GM06990 (cell line): ENCODE measurements around the gene HOXC11.

ENCODE experiments used
- DNase-seq: peaks from one replicate; pipeline ENCODE4 v3.0.0-alpha.2; 2011; ENCODE audit not compliant: insufficient read length; ENCODE audit errors: extremely low read depth
- H3K27me3 ChIP-seq: replicated peaks from 2 replicates; pipeline ENCODE4 v1.6.0; 2011; ENCODE audit warnings: low read length; ENCODE audit not compliant: control insufficient read depth, insufficient read depth
- H3K36me3 ChIP-seq: 2 replicates; pipeline ENCODE4 v1.5.1; 2011; ENCODE audit warnings: low read length; ENCODE audit not compliant: control insufficient read depth, insufficient read depth
- H3K4me3 ChIP-seq: replicated peaks from 2 replicates; pipeline ENCODE4 v1.5.1; 2011; ENCODE audit warnings: low read depth, mild to moderate bottlenecking, control low read depth, low read length
- TF ChIP-seq, protein P1 (sequence below): IDR thresholded peaks from 2 replicates; pipeline ENCODE4 v1.5.1; 2011; ENCODE audit warnings: low read length, control low read depth, mild to moderate bottlenecking, inconsistent platforms; ENCODE audit not compliant: insufficient read depth, poor library complexity, severe bottlenecking

Gene HOXC11

GRCh38 chr12:54004841-54005530 is 32.1 kb downstream of the HOXC11 start:
- Histone ChIP-seq H3K27me3 (peaks cover 1% of the 10 kb centered on the region; the same call in 1 of the 2 replicates), H3K4me3 (no peak overlapping the region), H3K36me3 (no peaks in the 10 kb centered on the region)
- no peak for DNase-seq
- TF ChIP-seq, protein P1, sequence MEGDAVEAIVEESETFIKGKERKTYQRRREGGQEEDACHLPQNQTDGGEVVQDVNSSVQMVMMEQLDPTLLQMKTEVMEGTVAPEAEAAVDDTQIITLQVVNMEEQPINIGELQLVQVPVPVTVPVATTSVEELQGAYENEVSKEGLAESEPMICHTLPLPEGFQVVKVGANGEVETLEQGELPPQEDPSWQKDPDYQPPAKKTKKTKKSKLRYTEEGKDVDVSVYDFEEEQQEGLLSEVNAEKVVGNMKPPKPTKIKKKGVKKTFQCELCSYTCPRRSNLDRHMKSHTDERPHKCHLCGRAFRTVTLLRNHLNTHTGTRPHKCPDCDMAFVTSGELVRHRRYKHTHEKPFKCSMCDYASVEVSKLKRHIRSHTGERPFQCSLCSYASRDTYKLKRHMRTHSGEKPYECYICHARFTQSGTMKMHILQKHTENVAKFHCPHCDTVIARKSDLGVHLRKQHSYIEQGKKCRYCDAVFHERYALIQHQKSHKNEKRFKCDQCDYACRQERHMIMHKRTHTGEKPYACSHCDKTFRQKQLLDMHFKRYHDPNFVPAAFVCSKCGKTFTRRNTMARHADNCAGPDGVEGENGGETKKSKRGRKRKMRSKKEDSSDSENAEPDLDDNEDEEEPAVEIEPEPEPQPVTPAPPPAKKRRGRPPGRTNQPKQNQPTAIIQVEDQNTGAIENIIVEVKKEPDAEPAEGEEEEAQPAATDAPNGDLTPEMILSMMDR: no peak

DNA sequence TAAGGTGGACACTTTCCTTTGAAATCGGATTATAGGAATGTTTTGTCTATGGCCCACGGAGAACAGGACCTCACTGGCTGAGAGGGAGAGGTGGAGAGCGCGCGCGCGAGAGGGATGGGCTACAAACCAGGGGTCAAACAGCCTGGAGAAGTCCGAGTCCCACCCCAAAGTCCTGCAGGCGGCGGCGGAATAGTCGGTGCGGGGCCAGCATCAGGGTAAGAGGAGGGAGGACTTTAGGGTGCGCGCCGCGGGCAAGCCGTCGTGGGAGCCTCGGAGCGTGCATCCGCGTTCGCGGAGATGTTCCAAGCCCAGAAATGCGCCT is 32.6 kb downstream of the HOXC11 start:
- Histone ChIP-seq H3K36me3 (no peaks in the 10 kb centered on the region), H3K27me3 (peaks cover 1% of the 10 kb centered on the region; the same call in 1 of the 2 replicates), H3K4me3 (no peak overlapping the region)
- no peak for DNase-seq
- TF ChIP-seq, protein P1: no peak

DNA sequence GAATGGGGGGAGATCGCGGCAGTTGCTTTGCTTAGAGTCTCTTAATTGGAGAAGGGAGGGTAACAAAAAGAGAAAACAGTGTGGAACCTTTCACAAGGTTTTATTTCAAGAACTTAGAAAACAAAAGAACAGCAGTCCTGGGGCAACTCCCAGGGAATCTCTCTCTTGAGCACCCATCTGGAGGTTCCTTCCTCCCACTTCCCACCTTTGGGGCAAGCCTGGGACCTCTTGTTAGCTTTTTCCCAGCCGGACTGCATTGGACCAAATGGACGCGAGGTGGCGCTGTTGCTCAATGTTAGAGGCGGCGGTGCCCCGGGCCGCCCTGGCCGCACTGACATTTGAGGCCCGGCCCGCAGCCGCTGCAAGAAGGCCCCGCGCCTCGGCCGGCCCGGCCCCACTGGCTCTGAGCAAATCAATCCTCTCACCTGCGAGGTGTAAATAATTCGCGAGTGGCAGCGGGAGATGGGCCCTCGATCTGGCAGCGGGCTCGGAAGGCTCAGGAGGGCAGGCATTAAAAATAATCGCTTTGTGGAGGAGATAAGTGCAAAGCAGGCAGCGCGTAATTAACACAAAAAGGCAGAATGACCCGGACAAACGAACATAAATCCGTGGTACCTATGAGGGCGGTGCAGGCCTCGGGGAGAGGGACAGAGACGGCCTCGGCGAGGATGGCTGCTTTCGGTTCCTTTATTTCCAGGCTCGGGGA is 33.1 kb downstream of the HOXC11 start:
- peak overlapping the region; percentile 45 for H3K4me3 ChIP-seq
- H3K36me3 ChIP-seq: no peaks in the 10 kb centered on the region
- TF ChIP-seq, protein P1: peak; percentile 76
- DNase-seq: peak; percentile 80
- peaks cover 1% of the 10 kb centered on the region; the same call in 1 of the 2 replicates for H3K27me3 ChIP-seq

DNA sequence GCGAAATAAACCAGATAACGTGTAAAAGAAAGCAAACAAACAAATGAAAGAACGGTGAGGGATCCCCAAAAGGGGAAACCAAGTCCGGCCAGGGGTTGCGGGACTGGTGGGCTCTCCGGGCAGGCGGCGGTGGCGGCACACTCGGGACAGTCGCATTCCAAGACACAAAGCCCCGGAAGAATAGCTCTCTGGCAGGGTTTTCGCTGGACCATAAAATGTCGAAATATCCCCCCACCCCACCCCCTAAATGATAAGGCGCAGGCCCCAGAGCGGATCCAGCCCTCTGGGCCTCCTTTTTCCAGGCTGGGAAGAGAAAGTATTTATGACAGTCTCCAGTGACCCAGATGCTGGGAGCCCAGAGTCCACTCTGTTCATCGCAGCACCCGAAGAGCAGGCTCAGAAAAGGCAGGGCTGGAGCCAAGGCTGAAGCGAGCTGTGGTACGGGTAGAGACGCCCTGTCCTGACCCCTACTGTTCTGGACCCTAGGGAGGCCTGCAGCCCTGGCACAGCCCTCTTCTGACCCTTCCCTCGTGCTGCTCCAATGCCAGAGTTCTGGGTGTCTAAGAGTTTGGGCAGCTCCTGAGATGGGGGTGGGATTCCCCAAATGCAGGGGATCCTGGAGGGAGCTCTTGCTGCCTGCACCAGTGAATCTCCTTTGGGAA is 33.8 kb downstream of the HOXC11 start:
- Histone ChIP-seq H3K27me3 (peaks cover 1% of the 10 kb centered on the region; the same call in 1 of the 2 replicates), H3K4me3 (peak overlapping the region; percentile 45), H3K36me3 (no peaks in the 10 kb centered on the region)
- TF ChIP-seq, protein P1: no peak
- no peak for DNase-seq

GRCh38 chr12:54007538-54008259 is 34.8 kb downstream of the HOXC11 start:
- H3K27me3 ChIP-seq: peaks cover 1% of the 10 kb centered on the region; the same call in 1 of the 2 replicates
- no peak for DNase-seq
- no peaks in the 10 kb centered on the region for H3K36me3 ChIP-seq
- H3K4me3 ChIP-seq: no peak overlapping the region
- TF ChIP-seq, protein P1: no peak
